NCI-H1417 treated with DMSO at 0.1 percent for 48 hours (cell line): Measurements from ENCODE around the gene PDF.
"Not testable (repeated sequence)": the region's sequence is repeated elsewhere in the genome, so short reads cannot be mapped to it uniquely, and the experiment has no call there.

Experiments
- DNase-seq: peaks from one replicate; lab custom pipeline; 2025; lab: John Stamatoyannopoulos, UW

PDF gene

GRCh38 chr16:69316595-69317034 is 13.8 kb downstream of the PDF start:
- DNase-seq, result no peak

DNA sequence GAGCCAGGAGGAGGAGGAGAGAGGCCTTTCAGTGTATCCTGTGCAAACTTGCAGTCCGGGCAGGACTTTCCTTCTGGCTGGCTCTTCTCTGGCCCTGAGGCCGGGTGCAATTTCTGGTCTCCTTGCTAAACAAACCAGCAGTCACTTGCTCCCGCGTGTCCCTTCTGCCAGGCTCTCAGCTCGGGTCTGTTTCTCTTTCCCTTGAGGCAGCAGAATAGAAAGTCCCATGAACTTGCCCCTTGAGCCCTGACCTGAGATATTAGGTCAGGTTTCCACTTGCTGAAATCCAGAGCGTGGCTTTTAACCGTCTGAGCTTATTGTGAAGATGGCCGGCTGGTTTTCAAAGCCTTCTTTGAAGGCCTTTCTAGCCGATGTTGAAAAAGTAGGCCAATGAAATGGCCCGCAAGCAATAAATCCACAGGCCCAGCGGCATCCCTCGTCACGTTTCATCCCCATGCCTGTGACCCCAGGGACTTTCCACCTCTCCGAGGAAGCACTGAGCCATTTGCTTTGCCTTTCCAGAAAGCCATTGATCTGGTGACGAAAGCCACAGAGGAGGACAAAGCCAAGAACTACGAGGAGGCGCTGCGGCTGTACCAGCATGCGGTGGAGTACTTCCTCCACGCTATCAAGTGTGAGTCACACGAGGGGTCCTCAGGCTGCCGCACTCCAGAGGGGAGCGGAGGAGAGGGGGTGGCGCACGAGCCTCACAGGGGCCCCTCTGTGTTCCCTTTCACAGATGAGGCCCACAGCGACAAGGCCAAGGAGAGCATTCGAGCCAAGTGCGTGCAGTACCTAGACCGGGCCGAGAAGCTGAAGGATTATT is 14.7 kb downstream of the PDF start:
- no peak for DNase-seq

- no peak for DNase-seq
Measured at GRCh38 chr16:69314534-69314933, 15.9 kb downstream of the PDF start.

- DNase-seq, result no peak
Measured at GRCh38 chr16:69313469-69313868, 16.9 kb downstream of the PDF start.

DNA sequence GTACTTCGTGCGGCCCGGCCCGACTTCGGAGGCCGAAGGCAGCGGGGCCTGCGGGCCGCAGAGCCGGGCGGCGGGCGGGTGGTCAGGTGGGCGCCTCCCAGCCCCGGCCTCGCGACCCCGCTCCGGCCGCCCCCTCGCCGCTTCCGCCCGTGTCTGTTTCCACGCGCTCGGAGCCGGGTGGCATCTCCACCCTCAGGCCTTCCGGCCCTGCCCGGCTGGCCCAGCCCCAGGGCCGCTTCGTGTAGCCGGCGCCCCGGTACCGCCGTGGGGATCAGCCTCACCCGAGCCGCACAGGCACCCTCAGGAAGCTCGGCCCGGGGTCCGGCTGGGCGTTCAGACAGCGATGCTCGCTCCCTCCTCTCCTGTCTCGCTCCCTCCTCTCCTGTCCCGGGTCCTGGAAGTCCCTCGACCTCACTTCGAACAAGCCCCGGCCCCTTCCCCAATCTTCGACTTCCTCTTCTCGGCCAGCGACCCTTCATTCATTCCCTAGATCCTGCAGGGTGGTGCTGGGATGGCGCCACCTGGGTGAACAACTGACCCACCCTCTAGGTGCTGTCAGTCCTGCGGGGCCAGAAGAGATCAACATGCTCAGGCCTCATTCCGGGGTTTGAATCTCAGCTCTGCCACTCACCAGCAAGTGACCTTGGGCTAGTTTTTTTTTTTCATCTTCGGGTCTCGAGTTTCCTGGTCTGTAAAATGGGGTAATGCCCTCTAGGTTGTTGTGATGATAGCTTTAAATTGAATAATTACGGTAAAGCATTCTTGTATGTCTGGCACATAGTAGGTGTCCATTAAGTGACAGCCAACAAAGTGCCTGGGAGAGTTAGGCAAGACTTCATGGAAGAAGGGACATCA is 18.6 kb downstream of the PDF start:
- DNase-seq, result no peak

DNA sequence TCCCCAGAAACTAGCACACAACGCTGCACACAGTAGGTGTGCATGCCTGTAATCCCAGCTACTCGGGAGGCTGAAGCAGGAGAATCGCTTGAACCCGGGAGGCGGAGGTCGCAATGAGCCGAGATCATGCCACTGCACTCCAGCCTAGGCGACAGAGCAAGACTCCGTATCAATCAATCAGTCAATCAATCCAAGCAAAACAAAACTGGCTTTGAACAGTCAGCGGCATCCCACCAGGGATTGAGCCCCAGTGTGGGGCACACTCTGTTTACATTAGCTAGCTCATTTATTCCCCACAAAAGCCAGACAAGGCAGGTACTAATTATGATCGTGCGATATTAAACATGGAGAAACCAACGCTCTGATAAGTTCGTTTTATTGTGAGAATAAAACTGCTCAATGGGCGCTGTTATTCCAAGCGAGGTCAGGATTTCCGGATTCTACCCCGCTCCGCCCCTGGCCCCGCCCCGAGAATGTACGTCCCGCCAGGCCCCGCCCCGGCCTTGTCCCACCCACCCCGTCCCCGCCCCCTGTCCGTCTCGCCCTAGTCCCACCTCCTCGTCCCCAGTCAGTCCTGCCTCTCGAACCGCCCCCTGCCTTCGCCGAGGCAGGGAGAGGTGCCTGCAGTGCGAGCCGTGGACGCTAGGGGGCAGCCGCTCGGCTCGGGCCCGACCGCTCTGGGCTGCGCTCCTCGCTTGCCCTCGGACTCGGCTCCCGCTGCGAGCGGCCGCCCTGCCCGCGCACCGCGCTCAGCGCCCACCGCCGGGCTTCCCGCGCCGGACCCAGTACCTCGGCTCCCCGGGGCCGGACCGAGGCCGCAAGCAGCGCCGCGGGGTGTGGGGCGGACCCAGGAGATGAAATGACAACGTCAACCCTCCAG is 19.5 kb downstream of the PDF start, which contains the start of gene VPS4A:
Gene VPS4A, plus strand, starts transcription at position 698 of the 880 bp plus-strand sequence. Its CDS starts 162 bp downstream, at position 860.
- peak; percentile 71 for DNase-seq

- no peak for DNase-seq
Measured at GRCh38 chr16:69309316-69309715, 21.1 kb downstream of the PDF start.

GRCh38 chr16:69307856-69308255 is 22.5 kb downstream of the PDF start:
- no peak for DNase-seq

DNA sequence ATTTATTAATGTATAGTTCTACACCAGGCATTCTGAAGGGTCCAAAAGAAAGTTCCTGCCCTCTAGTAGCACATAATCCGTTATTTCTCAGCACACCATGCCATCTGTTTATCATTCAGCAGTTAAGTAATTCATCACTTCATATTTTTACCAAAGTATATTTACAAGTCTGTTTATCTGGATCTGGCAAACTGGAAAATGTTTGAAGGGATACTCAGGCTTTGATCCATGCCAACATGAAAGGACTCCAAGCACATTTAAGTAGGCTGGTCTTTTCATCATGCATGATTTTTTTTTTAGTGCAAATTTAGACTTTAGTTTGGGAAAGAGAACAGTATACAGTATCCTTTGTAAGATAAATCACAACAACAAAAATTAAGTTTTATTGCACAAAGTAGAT is 23.3 kb downstream of the PDF start:
- no peak for DNase-seq

DNA sequence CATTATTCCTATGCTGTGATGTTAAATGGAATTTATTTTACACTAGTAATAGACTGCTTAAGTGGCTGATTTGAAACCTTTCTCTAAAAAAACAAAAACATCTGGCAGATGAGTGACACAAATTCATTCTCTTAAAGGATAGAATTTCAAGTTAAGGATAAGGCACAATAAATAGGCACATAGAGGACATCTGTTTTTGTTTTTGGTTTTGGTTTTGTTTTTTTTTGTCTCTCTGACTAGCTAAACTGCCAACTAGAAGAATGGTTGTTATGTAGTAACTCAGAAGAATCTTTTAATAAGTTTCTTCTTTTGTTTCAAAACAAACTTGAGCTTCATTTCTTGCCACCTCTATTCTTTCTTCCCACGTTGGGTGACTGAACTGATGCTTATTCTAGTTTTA is 24.4 kb downstream of the PDF start:
- DNase-seq, result no peak

GRCh38 chr16:69302301-69302700 is 28.1 kb downstream of the PDF start:
- no peak for DNase-seq

DNA sequence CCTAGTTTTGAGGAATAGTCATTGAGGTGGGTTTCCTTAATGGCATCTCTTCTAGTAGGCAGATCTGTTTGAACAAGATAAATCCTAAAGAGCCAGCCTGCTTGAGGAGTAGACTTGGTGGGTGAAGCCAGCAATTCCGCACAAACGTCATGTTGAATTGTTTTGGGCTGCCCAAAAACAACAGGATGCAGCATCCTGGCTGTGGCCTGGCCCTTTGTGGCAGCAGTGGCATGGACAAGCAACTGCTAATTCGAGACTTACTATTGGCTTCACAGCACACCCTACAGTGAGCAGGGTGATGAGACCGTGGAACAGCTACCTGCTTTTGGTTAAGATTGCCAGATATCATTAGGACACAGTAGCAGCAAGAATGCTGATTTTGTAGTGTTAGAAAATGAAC is 28.5 kb downstream of the PDF start:
- no peak for DNase-seq

- no peak for DNase-seq
Measured at GRCh38 chr16:69301187-69301586, 29.2 kb downstream of the PDF start.

DNA sequence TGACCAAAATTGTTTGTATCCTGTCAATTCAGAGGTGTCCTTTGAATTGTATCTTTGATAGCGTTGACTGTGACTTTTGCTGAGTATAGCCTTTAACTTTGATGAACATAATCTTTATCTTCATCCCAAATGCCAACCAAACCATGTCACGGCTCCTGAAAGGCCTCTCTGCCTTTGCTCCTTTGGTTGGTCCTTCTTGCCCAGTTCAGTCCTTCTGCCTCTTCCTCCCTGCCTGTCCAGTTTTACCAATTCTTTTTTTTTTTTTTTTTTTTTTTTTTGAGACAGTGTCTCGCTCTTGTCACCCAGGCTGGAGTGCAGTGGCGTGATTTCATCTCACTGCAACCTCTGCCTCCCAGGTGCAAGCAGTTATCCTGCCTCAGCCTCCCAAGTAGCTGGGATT is 32.1 kb downstream of the PDF start:
- DNase-seq, result no peak

DNA sequence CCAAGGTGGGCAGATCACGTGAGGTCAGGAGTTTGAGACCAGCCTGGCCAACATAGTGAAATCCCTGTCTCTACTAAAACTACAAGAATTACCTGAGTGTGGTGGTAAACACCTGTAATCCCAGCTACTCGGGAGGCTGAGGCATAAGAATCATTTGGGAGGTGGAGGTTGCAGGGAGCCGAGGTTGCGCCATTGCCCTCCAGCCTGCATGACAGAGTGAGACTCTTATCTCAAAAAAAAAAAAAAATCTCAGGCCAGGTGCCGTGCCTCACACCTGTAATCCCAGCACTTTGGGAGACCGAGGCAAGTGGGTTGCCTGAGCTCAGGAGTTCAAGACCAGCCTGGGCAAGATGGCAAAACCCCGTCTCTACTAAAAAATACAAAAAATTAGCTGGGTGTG is 33.6 kb downstream of the PDF start:
- not testable (repeated sequence) for DNase-seq

DNA sequence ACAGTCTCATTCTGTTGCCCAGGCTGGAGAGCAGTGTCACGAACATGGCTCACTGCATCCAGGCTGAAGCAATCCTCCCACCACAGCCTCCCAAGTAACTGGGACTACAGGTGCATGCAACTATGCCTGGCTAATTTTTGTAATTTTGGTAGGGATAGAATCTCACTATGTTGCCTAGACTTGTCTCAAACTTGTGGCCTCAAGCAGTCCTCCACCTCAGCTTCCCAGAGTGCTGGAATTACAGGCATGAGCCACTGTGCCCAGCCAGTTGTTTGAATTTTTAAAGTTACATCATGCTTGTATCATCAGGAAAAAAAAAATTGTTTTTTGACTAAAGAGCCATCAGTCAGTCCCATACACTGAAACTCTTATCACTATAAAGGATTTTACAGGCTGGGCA is 36.3 kb downstream of the PDF start:
- no peak for DNase-seq

GRCh38 chr16:69293401-69293800 is 37.0 kb downstream of the PDF start:
- DNase-seq, result no peak

- not testable (repeated sequence) for DNase-seq
Measured at GRCh38 chr16:69291657-69292056, 38.7 kb downstream of the PDF start.

DNA sequence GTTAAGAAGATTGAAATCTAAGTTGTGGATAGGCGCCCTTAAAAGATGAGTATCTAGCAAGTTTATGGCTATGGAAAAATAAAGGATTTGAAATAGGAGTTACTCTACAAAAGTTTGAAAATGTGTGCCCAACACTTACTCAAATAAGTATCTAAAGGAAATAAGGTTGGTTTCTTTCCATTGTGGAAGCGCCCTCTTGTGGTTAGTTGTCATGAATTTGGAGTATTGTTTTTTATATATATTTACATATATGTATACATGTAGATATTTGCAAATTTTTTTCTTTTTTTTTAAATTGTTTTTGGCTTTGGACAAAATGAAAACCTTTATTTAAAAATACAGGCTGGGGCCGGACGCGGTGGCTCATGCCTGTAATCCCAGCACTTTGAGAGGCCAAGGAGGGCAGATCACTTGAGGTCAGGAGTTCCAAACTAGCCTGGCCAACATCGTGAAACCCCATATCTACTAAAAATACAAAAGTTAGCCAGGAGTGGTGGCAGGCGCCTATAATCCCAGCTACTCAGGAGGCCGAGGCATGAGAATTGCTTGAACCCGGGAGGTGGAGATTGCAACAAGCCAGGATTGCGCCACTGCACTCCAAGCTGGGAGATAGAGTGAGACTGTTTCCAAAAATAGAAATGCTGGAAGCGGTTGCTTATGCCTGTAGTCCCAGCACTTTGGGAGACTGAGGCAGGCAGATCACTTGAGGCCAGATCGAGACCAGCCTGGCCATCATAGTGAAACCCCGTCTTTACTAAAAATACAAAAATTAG is 43.3 kb downstream of the PDF start:
- peak; percentile 6 for DNase-seq

- no peak for DNase-seq
Measured at GRCh38 chr16:69285240-69285639, 45.1 kb downstream of the PDF start.

- no peak for DNase-seq
Measured at GRCh38 chr16:69283851-69284250, 46.5 kb downstream of the PDF start.
